IPS-NIHi7 (cell line): Measurements from ENCODE around the gene WASHC2A.
"Not testable (repeated sequence)": the region's sequence is repeated elsewhere in the genome, so short reads cannot be mapped to it uniquely, and the experiment has no call there.

Source experiments
- DNase-seq: peaks from one replicate; pipeline ENCODE4 v3.0.0; 2012; ENCODE audit warnings: mixed read lengths; ENCODE audit errors: extremely low spot score

The WASHC2A gene

DNA sequence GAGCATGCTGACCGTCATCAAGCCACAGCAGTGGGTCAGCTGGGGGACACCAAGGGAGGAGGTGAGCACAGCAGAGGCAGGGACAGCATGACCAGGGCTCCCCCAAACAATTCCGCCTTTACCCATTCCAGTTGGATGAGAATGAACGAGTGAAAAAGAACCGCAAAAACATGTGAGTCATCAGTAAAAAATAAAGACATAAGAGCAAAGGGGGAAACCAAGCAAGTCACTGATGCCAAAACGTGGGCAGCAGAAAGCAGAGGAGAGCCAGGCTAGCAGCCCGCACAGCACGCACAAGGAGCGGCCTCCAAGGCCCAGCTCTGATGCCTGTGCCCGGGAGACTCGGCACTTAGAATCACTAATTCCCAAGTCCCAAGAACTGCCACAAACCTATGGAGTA, 7.8 kb upstream of the WASHC2A start:
- DNase-seq: not testable (repeated sequence)

DNA sequence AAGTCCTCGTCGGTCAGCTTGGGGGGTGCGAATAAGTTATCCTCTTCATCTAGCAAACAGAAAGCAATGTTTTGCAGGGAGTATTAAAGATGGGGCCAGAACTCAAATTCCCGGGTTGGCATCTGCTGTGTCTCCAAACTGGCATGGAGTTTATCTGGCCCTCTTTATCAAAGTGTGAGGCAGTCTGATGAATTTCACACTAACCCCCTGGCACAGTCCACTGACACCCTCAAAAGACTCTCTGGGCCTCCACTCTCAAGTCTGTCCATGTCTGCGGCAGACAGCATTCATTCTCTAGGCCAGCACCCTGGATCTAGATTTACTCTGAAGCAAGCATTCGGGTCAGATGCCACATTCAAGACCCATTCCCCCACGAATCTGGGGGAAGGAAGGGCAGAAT, 6.2 kb upstream of the WASHC2A start:
- not testable (repeated sequence) for DNase-seq

GRCh38 chr10:50063100-50063499, 4.7 kb upstream of the WASHC2A start:
- DNase-seq: peak; percentile 10

DNA sequence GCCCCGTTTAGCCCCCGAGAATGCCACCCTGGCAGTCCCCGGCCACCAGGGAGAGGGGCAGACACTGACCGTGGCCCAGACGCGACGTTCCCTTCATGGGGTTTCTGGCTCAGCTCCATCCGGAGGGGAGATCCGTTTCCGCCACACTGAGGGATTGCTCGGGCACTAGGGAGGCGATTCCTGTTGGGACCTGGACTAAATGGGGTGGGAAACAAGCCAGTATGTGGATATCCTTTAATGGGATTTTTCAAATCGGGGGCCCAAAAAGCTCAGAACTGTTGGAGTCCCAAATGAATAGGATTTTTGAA, 552 bp downstream of the WASHC2A start:
- DNase-seq: not testable (repeated sequence)

- DNase-seq: not testable (repeated sequence)
Measured at GRCh38 chr10:50075139-50075538, 7.4 kb downstream of the WASHC2A start.

- not testable (repeated sequence) for DNase-seq
Measured at GRCh38 chr10:50075544-50075943, 7.8 kb downstream of the WASHC2A start.

DNA sequence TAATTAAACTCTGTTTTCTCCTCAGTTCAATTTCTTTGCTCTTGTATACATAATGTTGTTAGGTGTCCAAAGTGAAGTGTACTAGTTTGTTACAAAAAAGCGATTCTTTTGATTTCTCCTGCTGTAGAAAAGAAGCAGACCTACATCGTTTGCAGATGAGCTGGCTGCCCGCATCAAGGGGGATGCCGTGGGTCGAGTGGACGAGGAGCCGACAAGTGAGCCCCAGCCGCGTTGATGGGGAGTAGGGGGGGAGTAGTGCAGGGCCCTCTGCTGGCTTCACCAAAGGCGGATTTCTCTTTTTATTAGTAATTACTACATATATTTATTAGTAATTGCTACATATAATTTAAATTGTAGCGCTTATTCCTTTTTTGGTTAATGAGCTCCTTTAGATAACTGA, 23.6 kb downstream of the WASHC2A start:
- not testable (repeated sequence) for DNase-seq

- DNase-seq: not testable (repeated sequence)
Measured at GRCh38 chr10:50092928-50093327, 25.2 kb downstream of the WASHC2A start.

DNA sequence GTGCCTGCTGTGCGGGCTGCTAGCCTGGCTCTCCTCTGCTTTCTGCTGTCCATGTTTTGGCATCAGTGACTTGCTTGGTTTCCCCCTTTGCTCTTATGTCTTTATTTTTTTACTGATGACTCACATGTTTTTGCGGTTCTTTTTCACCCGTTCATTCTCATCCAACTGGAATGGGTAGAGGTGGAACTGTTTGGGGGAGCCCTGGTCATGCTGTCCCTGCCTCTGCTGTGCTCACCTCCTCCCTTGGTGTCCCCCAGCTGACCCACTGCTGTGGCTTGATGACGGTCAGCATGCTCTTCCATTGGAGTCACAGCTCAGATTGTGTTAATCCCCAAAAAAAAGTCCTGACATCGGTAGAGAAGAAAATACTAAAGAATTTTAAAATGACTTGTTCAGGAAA, 26.9 kb downstream of the WASHC2A start:
- DNase-seq: not testable (repeated sequence)

DNA sequence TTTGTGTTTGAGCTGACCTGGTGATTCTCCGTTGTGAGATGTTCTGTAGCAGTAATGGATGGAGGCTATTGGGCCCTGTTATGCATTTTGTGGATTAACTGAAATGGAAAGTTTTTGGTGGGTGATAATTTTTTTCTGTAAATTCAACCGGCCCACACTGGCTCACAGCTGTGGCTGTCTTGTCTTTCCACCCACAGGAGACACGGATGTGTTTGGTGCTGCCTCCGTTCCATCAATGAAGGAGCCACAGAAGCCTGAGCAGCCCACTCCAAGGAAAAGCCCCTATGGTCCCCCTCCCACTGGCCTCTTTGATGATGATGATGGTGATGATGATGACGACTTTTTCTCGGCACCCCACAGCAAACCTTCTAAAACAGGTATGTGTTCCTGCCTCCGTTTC, 27.6 kb downstream of the WASHC2A start:
- not testable (repeated sequence) for DNase-seq

DNA sequence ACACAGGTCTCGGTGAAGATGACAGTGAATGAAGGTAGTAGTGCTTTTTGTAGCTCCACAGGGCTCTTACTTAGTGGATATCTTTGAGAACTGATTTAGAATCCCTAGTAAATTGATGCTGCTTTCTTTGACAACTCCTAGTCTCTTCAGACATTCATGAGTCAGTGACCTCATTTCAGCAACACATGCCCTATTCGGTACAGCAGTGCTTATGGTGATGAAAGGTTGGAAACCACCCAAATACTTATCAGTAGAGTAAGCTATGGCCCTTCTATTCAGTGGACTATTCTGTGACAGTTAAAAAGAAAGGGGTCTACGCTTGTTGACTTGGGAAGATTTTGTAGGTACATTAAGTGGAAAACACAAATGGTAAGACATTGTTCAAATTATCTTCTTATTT, 29.0 kb downstream of the WASHC2A start:
- DNase-seq: not testable (repeated sequence)

GRCh38 chr10:50098645-50099044, 30.9 kb downstream of the WASHC2A start:
- DNase-seq: not testable (repeated sequence)

GRCh38 chr10:50101139-50101582, 33.4 kb downstream of the WASHC2A start:
- not testable (repeated sequence) for DNase-seq

- DNase-seq: not testable (repeated sequence)
Measured at GRCh38 chr10:50101747-50102146, 34.0 kb downstream of the WASHC2A start.

DNA sequence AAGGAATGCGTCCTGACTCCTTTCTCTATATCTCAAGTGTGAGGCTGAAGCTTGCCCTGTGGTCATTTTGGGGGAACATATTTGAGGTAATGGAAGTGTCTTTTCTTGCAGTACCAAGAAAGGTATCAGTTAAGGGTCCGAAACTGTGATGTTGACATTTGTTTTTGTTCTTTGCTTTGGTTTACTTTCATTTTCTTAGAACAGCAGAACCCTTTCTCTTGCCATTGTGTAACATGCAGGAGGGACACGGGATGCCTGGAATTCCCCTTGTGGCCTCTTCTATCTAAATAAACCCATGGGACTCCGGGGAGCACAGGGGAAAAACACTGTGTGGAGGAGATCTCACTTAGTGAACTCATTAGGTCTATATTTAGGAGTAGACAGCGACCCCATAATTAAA, 34.5 kb downstream of the WASHC2A start:
- not testable (repeated sequence) for DNase-seq

- DNase-seq: not testable (repeated sequence)
Measured at GRCh38 chr10:50108999-50109698, 41.4 kb downstream of the WASHC2A start.

- DNase-seq: not testable (repeated sequence)
Measured at GRCh38 chr10:50112419-50113112, 44.8 kb downstream of the WASHC2A start.

DNA sequence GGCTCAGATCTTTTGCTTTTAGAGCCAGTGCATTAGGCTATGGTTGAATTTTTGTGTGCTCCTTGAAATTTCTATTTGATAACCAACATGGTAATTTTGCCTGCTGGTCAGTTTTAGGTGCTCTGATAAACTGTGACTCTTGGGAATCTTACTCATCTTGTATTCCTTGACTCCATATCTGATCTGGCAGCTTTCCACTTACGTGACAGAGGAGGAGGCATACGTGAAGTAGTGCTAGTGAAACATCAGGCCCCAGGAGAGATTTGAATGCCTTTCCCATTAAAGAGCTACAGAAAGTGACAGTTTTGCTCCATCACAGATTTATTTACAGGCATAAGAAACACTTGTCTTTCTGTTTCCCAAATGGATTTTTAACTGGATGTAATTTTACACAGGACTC, 59.0 kb downstream of the WASHC2A start:
- DNase-seq: not testable (repeated sequence)

DNA sequence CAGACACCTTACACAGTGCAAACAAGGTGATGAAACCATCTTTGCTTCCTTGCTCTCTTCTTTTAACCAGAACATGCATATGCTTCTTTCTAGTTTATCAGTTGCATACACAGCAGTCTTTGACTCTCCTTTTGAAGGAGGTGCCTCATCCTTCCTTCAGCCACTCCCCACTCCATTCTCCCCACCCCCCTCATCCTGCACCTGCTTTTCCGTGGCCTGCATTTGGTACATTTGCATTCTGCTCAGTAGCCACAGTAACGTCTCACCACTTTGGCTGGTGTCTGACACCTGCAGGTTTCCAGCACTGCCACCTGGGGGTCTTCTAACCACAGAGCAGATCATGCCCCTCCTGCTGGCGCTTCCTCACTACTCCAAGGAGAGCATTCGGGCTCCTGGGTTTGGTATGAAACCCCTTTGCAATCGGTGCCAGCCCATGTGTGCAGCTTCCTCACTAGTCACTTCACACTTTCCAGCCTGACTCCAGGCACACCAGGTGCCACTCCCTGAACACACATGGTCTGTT, 60.1 kb downstream of the WASHC2A start:
- DNase-seq: not testable (repeated sequence)

DNA sequence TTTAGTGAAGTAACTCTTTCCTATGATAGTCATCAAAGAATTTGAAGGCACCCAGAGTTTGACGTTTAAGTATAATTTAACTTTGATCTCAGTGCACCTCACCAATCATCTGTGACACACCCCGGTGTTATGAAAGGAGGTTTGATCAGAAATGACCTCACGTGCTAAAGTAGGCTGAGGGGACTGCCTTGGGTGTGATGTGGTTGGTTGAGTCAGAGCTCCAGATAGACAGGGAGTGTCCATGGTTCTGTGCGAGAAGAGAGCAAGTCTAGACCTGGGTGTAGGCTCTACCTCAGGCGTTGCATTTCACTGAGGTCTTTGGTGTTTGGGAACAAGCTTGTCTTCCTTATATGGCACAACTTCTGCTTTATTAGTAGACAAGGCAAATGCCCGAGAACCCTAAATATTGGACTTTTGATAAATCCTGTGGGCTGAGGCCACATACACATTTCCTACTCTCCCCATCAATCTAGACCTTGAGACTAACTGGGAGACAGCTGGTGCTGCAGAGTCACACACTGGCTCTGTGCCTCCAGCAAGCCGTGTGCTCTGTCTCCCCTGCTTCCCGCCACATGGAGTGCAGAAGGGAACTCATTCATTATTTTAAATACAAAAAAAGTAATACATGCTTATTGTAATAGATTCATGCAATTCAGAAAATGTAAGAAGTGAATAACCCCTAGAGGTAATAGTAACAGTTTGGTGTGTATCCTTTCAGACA, 63.7 kb downstream of the WASHC2A start:
- DNase-seq: not testable (repeated sequence)

GRCh38 chr10:50132322-50132721, 64.6 kb downstream of the WASHC2A start:
- DNase-seq: not testable (repeated sequence)

DNA sequence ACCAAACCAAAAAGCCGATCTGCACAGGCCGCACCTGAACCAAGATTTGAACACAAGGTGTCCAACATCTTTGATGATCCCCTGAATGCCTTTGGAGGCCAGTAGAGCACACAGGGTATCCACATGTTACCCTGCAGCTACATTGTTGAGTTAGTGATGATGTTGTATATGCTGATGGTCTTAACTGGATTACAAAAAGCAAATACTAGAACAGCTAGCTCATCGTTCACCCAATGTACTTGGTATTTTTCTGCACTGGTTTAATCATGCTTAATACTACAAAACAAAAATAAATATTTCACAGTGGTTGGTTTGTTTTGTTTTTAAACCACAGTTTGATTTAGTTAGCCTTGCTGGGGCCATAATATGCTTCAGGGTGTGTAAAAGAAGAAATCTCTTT, 65.1 kb downstream of the WASHC2A start:
- not testable (repeated sequence) for DNase-seq
